ENCODE results near the gene FTH1. TPM values are rescaled to one million over a fixed set of nuclear protein-coding genes. Genes with fewer than 3 reads are reported as not detected.

Gene FTH1
- total RNA-seq, 2 experiments from 2014 or later: 2,313 to 2,400 TPM

- Mint-ChIP-seq H3K27me3 (peaks cover 4% of the 10 kb centered on the region), H3K36me3 (ENCODE audit: low read depth) (peaks cover 50% of the 10 kb centered on the region), H3K4me1 (ENCODE audit: low read depth) (peaks cover 45% of the 10 kb centered on the region), H3K27ac (peak overlapping the region; percentile 84), H3K9me3 (no peaks in the 10 kb centered on the region), H3K4me3 (peak overlapping the region; percentile 99)
- Histone ChIP-seq H3K27me3 (ENCODE audit: control insufficient read depth in 1 of 2, insufficient read depth in 2 of 2, low read length in 2 of 2) (no peaks in the 10 kb centered on the region), H3K27ac (ENCODE audit: low read depth in 1 of 2, low read length in 2 of 2) (peak overlapping the region in 1 of 2 donors; percentile 1), H3K9me3 (ENCODE audit: control insufficient read depth in 1 of 2, insufficient read depth in 1 of 2, low read length in 2 of 2) (no peaks in the 10 kb centered on the region), H3K4me1 (ENCODE audit: insufficient read depth, low read length) (peaks cover 35% of the 10 kb centered on the region), H3K36me3 (ENCODE audit: insufficient read depth, low read length) (peaks cover 29% of the 10 kb centered on the region), H3K4me3 (ENCODE audit: low read length) (no peak overlapping the region)
- intact Hi-C loops (cut with DNase I, micrococcal nuclease): loop anchor here (10.0 kb wide), 3 partner anchors 168 to 582 kb away; partner anchors contain the start of genes AHNAK (in 1 of the 2), FEN1 (in 1 of the 2), SYT7 (in 1 of the 2) and TMEM258 (in 1 of the 2)
- ChIA-PET POLR2A (interaction anchor here (1.4 to 1.9 kb wide), 2 partner anchors 10 to 119 kb away, joined by 3 to 7 read pairs; no protein-coding TSS in a partner anchor), CTCF (interaction anchor here (1.4 to 2.9 kb wide), 4 partner anchors 15 to 120 kb away, joined by 3 to 12 read pairs (median 8); no protein-coding TSS in a partner anchor)
- DNase-seq: peak in 1 of 14 experiments; percentile 17
- TF ChIP-seq CTCF (IDR thresholded peaks at IDR 0.05): no peak
- ATAC-seq (ENCODE audit: poor library complexity): no peak
Observed at GRCh38 chr11:61962213-61963015, 5.0 kb downstream of the FTH1 start.

- Mint-ChIP-seq H3K9me3 (no peaks in the 10 kb centered on the region), H3K27ac (peak overlapping the region; percentile 84), H3K4me1 (ENCODE audit: low read depth) (peaks cover 45% of the 10 kb centered on the region), H3K36me3 (ENCODE audit: low read depth) (peaks cover 43% of the 10 kb centered on the region), H3K4me3 (no peak overlapping the region), H3K27me3 (peaks cover 5% of the 10 kb centered on the region)
- POLR2A ChIA-PET: interaction anchor here (1.4 kb wide), 1 partner anchor 11 kb away, joined by 3 read pairs; no protein-coding TSS in a partner anchor
- H3K27me3 ChIP-seq (ENCODE audit: control insufficient read depth in 1 of 2, insufficient read depth in 2 of 2, low read length in 2 of 2): no peaks in the 10 kb centered on the region
- CTCF ChIA-PET: interaction anchor here (1.4 to 2.9 kb wide), 5 partner anchors 14 to 146 kb away, joined by 3 to 12 read pairs (median 4); no protein-coding TSS in a partner anchor
- H3K4me3 ChIP-seq (ENCODE audit: low read length): no peak overlapping the region
- intact Hi-C loops (cut with DNase I, micrococcal nuclease): loop anchor here (10.0 kb wide), 3 partner anchors 167 to 583 kb away; partner anchors contain the start of genes AHNAK (in 1 of the 2), FEN1 (in 1 of the 2), SYT7 (in 1 of the 2) and TMEM258 (in 1 of the 2)
- H3K36me3 ChIP-seq (ENCODE audit: insufficient read depth, low read length): peaks cover 29% of the 10 kb centered on the region
- peaks cover 35% of the 10 kb centered on the region for H3K4me1 ChIP-seq (ENCODE audit: insufficient read depth, low read length)
- no peaks in the 10 kb centered on the region for H3K9me3 ChIP-seq (ENCODE audit: control insufficient read depth in 1 of 2, insufficient read depth in 1 of 2, low read length in 2 of 2)
- ATAC-seq (ENCODE audit: poor library complexity): no peak
- DNase-seq: peak in 1 of 14 experiments; percentile 22
- no peak for TF ChIP-seq CTCF (IDR thresholded peaks at IDR 0.05)
- no peak overlapping the region for H3K27ac ChIP-seq (ENCODE audit: low read depth in 1 of 2, low read length in 2 of 2)
Observed at GRCh38 chr11:61961570-61962212, 5.7 kb downstream of the FTH1 start.

- CTCF ChIA-PET: interaction anchor here (1.4 to 2.8 kb wide), 2 partner anchors 13 to 148 kb away, joined by 3 to 12 read pairs; no protein-coding TSS in a partner anchor
- no peak overlapping the region for H3K27ac ChIP-seq (ENCODE audit: low read depth in 1 of 2, low read length in 2 of 2)
- Mint-ChIP-seq H3K27ac (no peak overlapping the region), H3K4me3 (no peak overlapping the region), H3K36me3 (ENCODE audit: low read depth) (peaks cover 31% of the 10 kb centered on the region), H3K27me3 (peaks cover 16% of the 10 kb centered on the region), H3K4me1 (ENCODE audit: low read depth) (peaks cover 36% of the 10 kb centered on the region), H3K9me3 (no peaks in the 10 kb centered on the region)
- H3K9me3 ChIP-seq (ENCODE audit: control insufficient read depth in 1 of 2, insufficient read depth in 1 of 2, low read length in 2 of 2): peaks cover 0 to 3% of the 10 kb centered on the region in 2 experiments
- H3K4me1 ChIP-seq (ENCODE audit: insufficient read depth, low read length): peaks cover 36% of the 10 kb centered on the region
- peaks cover 0 to 9% of the 10 kb centered on the region in 2 experiments for H3K27me3 ChIP-seq (ENCODE audit: control insufficient read depth in 1 of 2, insufficient read depth in 2 of 2, low read length in 2 of 2)
- peaks cover 26% of the 10 kb centered on the region for H3K36me3 ChIP-seq (ENCODE audit: insufficient read depth, low read length)
- ATAC-seq (ENCODE audit: poor library complexity) (no peak), DNase-seq (peak in 1 of 14 experiments; percentile 1)
- intact Hi-C loops (cut with DNase I, micrococcal nuclease): loop anchor here (10.0 kb wide), 3 partner anchors 166 to 584 kb away; partner anchors contain the start of genes AHNAK (in 1 of the 2), FEN1 (in 1 of the 2), SYT7 (in 1 of the 2) and TMEM258 (in 1 of the 2)
- no peak for TF ChIP-seq CTCF (IDR thresholded peaks at IDR 0.05)
- H3K4me3 ChIP-seq (ENCODE audit: low read length): no peak overlapping the region
- POLR2A ChIA-PET: no interaction called here
Observed at GRCh38 chr11:61960532-61960931, 6.9 kb downstream of the FTH1 start.
